GM19193 (cell line): Measurements from ENCODE around the gene MYO1H.

Source experiments
- POLR2A ChIP-seq: IDR thresholded peaks from 4 replicates; pipeline ENCODE4 v1.6.1; 2011; ENCODE audit not compliant: insufficient read depth, insufficient read length; ENCODE audit errors: extremely low read depth

The MYO1H gene

DNA sequence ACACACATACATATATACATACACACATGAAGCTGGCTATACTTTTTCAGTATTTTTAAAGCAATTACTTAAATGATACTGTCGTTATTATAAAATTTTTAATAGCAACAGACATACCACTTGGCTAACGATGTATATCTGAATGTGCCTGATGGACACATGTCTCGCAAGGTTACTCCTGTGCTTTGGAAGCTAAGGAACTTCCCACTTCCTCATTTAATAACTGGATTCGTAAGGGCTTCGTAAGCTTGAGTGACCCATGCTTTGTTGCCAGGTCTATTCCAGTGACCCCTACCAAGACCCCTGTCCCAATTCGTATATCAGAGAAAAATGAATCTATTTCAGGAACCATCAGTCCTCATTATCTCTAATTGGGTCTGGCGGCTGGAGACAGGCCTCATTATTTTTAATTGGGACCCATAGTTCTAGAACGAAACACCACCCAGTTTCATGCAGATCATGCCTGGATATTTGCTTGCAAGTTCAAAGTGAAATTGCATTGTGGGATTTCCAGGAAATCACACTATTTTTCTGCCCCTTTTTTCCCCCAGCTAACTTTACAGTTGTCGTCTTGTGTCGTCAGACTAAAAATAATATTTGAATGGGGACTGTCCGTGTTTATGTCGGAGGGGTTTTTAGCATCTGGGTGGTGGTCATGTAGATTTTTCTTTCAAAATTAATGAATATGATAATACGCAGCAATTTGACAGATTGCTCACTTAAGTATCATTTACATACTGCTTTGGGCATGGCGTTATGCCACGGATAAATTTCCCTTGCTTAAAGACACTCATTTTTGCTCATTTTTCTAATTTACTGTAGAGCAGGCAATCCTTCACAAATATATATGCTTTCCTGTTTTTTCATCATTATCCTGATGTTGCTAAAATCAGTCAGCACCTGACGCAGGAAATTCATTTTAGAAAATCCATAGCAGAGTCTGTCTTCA, 17.1 kb upstream of the MYO1H start:
- no peak for TF ChIP-seq POLR2A

DNA sequence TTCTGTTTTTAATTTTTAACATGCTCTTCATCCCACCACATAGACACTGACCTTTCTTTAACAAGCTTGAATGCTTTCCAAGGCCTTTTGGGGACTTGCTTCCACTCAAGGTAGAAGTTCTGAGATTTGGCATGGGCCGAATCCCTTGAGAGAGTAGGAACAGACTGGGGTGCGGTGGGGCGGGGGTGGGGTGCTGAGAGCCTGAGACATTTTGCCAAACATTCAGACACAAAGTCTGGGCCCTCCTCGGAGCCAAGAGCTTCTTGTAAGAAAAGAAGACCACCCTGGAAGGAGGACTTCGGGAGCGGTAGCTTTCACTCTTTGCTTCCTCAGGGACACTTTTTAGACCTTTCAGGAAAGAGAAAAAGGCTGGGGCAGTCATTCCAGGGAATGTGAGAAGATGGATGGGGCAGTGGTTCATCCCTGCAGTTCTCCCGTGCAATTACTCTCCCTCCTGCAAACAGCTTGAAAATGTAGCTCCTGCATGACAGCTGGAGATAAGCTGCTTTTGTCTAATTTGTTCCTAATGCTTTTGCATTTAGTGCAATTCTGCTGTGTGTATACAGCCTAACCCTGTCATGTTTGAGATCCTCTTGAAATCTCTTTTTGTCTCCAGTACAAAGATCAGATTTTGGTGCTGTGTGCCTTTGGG, 16.3 kb upstream of the MYO1H start:
- TF ChIP-seq POLR2A = no peak

DNA sequence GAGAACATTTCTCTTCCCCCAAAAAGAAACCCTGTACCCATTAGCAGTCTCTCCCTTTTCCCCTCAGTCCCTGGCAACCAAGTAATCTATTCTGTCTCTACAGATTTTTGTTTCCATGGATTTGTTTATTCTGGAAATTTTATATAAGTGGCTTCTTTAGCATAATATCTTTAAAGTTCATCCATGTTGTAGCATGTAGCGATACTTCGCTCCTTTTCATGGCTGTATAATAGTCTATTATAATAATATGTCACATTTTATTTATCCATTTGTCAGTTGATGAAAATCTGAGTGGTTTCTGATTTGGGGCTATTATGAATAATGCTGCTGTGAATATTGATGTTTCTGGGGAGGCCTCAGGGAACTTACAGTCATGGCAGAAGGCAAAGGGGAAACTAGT, 12.8 kb upstream of the MYO1H start:
- TF ChIP-seq POLR2A = no peak

DNA sequence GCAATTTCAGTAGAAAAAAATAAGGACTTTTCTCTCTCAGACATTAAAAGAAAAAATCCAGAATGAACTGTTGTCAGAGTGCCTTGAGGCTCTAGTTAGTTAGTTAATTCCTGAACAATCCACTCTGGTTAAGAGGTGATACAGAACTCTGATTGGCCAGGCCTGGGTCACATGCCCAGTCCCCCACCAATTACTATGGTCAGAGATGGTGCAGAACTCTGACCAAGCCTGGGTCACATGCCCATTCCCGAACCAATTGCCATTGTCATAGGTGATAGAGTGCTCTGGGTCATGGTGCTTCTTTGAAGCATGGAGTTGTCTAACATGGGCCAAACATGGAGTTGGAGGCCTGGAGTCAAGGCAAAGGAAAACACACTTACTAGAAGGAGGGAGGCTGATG, 11.1 kb upstream of the MYO1H start:
- no peak for TF ChIP-seq POLR2A

DNA sequence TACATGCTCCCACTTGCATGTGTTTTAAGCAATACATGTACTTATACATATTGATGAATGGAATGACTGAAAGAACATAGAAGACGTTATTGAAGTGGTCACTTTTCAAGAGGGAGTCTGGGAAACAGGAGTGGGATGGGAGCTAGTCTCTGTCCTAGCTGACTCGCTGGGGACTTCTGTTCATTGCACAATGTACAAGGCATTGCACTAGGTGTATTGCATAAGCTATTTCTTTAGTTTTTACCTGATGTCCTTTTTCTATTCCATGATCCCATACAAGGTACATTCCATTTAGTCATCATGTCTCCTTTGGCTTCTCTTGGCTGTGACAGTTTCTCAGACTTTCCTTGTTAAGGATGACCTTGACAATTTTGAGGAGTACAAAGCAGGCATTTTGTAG, 4.0 kb upstream of the MYO1H start:
- TF ChIP-seq POLR2A = no peak

DNA sequence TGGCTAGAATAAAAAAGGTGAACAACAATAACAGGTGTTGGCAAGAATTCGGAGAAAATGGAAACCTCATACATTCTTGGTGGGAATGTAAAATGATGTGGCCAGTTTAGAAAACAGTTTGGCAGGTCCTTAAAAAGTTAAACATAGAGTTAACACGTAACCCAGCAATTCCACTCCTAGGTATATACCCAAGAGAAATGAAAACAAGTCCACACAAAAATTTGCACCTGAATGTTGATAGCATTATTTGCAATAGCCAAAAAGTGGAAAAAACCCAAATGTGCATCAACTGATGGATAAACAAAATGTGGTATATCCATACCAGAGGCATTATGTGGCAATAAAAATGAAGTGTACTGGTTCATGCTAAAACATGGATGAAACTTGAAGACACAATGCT, 2.3 kb upstream of the MYO1H start:
- no peak for TF ChIP-seq POLR2A

DNA sequence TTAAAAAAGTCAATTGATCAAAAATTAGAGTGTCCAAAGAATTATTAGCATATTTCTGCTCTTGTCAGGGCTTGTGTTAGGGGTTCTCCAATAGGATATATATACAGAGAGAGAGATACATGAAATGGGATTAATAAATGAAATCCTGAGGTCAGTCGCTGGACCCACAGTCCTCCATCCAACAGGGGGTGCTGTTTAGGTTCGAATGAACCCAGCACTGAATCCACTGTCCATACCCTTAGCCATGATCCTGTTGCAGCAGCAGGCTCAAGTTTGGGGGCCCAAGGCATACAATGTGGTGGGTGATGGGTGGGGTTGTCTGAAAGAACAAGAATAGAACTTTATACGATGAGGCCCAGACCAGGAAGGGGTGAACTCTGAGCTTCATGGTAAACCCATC, 780 bp upstream of the MYO1H start:
- no peak for TF ChIP-seq POLR2A

DNA sequence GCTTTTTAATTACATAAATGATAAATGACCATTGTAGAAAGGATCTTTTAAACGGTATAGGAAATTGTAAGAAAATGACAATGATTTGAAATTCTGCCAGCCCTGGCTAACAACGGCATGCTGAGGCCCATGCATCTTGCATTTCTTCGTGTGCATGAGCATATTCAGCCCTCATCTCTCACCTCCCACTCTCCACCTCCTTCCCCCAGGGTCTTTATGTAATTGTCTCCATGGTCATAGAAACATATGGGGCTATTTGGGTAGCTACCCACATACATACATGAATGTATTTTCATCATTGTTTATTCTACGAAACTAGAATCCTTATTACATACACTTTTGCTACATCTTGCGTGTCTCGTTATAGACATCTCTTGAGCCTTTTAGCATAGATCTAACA, 4.5 kb downstream of the MYO1H start:
- TF ChIP-seq POLR2A = no peak

DNA sequence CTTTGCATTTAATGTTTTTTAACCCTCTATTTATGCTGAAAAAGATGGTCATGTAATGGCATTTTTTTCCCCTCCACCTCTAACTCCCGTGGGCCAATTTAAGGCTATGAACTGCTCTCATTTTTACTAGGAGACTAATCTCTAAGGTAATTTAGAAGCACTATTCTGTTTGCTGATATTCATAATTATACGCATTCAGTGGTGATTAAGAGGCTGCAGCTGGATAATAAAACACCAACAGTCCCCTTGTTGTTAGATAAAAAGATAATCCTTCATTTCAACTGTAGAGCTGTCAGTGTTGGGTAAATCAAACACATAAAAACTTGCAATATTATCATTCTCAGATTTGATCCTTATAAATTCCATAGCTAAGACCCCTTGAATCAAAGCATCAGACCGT, 8.9 kb downstream of the MYO1H start:
- no peak for TF ChIP-seq POLR2A

DNA sequence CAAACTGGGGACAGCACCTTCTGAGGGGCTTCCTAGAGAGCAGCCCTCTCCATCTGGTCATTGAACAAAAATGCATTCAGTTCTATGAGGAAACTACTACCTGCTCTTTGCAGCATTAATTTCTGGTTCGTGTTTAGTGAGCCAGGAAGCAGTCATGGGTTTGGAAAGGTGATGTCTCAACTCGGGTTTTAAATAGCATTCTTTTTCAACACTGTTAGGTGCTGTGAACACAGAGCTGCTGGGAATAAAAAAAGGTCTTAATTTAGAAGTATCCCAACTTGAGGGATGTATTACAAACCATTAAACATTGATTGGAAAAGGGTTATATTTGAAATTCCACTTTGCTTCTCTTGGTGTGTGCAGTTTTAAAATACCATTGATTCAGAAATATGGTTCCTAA, 9.3 kb downstream of the MYO1H start:
- no peak for TF ChIP-seq POLR2A

DNA sequence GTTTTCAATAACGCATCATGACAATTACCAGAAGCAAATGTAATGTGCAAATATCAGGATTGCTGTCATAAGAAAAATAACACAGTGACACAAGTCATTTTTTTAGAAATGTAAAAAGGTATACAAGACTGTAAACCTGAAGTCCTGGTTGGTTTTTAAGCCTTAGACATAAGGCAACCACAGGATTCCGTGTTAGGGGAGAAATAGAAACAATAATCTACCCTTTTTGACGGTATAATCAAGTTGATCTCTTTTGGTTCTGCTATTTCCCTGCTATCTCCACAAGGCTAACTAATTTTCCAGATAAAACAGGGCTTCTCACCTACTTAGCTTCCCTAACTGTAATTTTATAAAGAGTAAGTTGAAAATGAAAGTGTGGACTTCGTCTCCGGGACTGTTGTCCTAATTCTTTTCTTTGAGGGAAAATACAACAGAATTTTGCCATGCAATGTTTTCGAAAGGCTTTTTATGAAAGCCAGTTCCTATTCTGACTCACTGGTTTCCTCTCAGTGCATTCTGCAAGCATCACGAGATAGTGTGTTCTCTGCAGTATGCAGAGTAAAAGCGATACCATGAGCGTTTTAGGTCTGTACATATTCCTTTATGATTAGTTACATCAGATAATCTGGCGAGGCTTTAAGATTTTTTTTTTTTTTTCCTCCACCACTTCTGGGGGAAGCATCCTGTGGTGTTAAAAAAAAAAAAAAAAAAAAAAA, 10.6 kb downstream of the MYO1H start:
- no peak for TF ChIP-seq POLR2A

DNA sequence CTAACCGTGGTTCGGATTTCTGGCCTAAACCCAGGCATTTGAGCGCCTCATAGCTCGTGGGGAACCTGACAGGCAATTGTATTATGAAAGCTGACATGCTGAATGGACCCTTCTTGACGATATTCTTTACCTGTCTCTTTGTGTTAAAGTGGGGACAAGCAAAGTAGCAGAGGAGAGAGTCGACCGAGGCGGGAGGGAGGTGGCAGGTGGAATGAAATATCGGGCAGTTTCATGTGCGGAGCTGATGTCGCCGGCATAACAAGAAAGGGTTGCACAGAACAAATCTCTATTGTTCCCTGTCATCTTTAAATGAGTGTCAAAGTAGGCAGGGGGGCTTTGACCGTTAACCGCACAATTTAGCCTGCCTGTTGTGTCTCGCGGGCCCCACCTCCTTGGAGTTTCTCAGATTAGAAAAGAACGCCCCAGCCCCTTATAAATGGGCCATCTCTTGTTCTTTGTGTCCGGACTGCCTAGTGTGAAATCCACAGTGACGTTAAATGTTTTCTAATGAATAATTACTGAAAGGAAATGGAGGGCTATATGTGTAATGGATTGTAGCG, 11.5 kb downstream of the MYO1H start:
- no peak for TF ChIP-seq POLR2A

DNA sequence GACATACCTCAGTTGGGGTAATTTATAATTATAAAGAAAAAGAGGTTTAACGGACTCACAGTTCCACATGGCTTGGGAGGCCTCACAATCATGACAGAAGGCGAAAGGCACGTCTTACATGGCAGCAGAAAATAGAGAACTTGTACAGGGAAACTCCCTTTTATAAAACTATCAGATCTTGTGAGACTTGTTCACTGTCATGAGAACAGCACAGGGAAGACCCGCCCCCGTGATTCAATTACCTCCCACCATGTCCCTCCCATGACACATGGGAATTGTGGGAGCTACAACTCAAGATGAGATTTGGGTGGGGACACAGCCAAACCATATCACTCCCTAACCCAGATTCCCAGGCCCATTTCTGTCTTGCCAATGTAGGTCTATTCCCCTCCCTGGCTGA, 22.1 kb downstream of the MYO1H start:
- no peak for TF ChIP-seq POLR2A

DNA sequence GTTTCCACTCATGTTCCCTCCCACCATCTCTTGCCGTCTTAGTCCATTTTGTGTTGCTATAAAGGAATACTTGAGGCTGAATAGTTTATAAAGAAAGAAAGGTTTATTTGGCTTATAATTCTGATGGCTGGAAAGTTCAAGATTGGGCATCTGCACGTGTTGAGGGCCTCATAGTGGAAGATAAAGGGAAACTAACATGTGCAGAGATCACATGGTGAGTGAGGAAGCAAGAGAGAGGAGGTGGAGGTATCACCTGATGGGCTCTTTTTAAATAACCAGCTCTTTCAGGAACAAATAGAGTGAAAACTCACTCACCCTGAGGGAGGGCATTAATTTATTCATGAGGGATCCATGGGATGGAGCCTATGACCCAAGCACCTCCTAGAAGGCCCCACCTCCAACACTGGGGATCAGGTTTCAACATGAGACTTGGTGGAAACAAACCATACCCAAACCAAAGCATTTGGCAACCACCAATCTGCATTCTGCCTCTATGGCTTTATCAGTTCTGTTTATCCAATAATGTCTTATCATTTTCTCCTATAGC, 29.5 kb downstream of the MYO1H start:
- TF ChIP-seq POLR2A = no peak

DNA sequence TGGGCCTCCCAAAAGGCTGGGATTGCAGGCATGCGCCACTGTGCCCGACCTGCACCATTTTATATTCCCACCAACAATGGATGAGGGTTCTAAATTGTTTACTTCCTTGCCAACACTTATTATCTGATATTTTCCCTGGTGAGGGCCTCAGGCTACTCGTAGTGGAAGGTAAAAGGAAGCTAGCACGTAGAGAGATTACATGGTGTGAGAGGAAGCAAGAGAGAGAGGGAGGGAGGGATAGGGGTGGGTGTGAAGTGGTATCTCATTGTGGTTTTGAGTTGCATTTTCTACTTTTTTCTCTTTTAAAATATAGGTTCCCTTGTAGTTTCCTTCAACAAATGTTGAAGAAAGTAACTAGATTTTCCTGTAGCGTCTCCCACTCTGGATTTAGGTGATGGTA, 30.9 kb downstream of the MYO1H start:
- TF ChIP-seq POLR2A = no peak

DNA sequence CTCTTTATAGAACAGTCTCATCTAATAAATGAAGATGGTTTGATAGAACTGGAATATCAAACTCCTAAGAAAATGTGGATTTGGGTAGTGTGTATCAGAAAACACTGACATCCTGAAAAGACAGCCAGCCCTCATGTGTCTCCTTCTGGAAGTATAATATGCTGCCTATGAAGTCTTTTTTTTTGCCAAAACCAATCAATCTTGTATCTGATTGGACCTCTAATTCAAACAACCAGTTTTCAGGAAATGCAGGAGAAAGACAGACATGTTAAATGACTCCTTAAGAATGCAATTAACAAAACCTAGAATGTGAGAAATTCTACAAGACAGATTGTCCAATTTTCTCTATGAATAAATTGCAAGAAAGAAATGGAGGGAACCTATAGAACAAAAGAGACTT, 34.3 kb downstream of the MYO1H start:
- no peak for TF ChIP-seq POLR2A

DNA sequence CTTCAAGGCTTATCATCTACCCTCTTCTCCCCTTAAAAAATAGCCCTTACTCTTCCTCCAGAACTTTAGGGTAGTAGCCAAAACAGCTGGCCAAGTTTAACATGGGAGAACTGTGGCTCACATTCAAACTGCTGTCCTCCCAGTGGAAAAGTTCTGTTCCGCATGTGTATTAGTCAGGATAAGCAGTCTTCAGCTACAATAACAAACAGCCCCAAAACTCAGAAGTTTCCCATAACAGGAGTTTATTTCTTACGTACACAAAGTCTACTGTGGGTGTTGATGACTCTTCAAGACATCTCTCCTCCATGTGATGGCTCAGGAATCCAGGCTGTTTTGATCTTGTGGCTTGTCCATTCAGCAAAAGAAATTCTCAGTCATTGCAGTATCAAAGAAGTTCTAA, 35.5 kb downstream of the MYO1H start:
- no peak for TF ChIP-seq POLR2A
